ENCODE results near the gene SIK3.
A peak's percentile ranks its signal among the peaks of the same experiment; 100 is the strongest.

Gene SIK3

GRCh38 chr11:116862185-116862584 lies 236.0 kb downstream of the SIK3 start:
- Histone ChIP-seq H3K4me1 (ENCODE audit: control insufficient read depth, insufficient read depth, low read length) (no peaks in the 10 kb centered on the region), H3K36me3 (ENCODE audit: control insufficient read depth, insufficient read depth, low read length) (peaks cover 88% of the 10 kb centered on the region)

GRCh38 chr11:116861539-116861938 lies 236.7 kb downstream of the SIK3 start:
- H3K36me3 ChIP-seq (ENCODE audit: control insufficient read depth, insufficient read depth, low read length), result peaks cover 88% of the 10 kb centered on the region

More at GRCh38 chr11:116862185-116862584, 236.0 kb downstream of the SIK3 start:
- Histone ChIP-seq H3K4me3 (ENCODE audit: low read depth, low read length) (no peak overlapping the region), H3K9ac (ENCODE audit: low read length) (no peak overlapping the region), H3K27ac (ENCODE audit: low read depth, low read length) (no peak overlapping the region), H3K9me3 (ENCODE audit: control insufficient read depth, insufficient read depth, low read depth, low read length) (no peaks in the 10 kb centered on the region), H3K27me3 (ENCODE audit: control insufficient read depth, insufficient read depth, low read length) (no peaks in the 10 kb centered on the region)

GRCh38 chr11:116860303-116860702 lies 237.9 kb downstream of the SIK3 start:
- no peak overlapping the region for H3K27ac ChIP-seq (ENCODE audit: low read depth, low read length)
- H3K4me1 ChIP-seq (ENCODE audit: control insufficient read depth, insufficient read depth, low read length), result no peaks in the 10 kb centered on the region
- no peak overlapping the region for H3K9ac ChIP-seq (ENCODE audit: low read length)
- peaks cover 87% of the 10 kb centered on the region for H3K36me3 ChIP-seq (ENCODE audit: control insufficient read depth, insufficient read depth, low read length)
- H3K27me3 ChIP-seq (ENCODE audit: control insufficient read depth, insufficient read depth, low read length), result no peaks in the 10 kb centered on the region
- no peak overlapping the region for H3K4me3 ChIP-seq (ENCODE audit: low read depth, low read length)
- H3K9me3 ChIP-seq (ENCODE audit: control insufficient read depth, insufficient read depth, low read depth, low read length), result no peaks in the 10 kb centered on the region

More at GRCh38 chr11:116861539-116861938, 236.7 kb downstream of the SIK3 start:
- H3K9me3 ChIP-seq (ENCODE audit: control insufficient read depth, insufficient read depth, low read depth, low read length), result no peaks in the 10 kb centered on the region
- H3K4me3 ChIP-seq (ENCODE audit: low read depth, low read length), result no peak overlapping the region
- H3K4me1 ChIP-seq (ENCODE audit: control insufficient read depth, insufficient read depth, low read length), result no peaks in the 10 kb centered on the region
- no peak overlapping the region for H3K9ac ChIP-seq (ENCODE audit: low read length)
- no peaks in the 10 kb centered on the region for H3K27me3 ChIP-seq (ENCODE audit: control insufficient read depth, insufficient read depth, low read length)
- H3K27ac ChIP-seq (ENCODE audit: low read depth, low read length), result no peak overlapping the region

- H3K9ac ChIP-seq (ENCODE audit: low read length), result no peak overlapping the region
- H3K9me3 ChIP-seq (ENCODE audit: control insufficient read depth, insufficient read depth, low read depth, low read length), result no peaks in the 10 kb centered on the region
- no peaks in the 10 kb centered on the region for H3K27me3 ChIP-seq (ENCODE audit: control insufficient read depth, insufficient read depth, low read length)
- H3K36me3 ChIP-seq (ENCODE audit: control insufficient read depth, insufficient read depth, low read length), result peaks cover 86% of the 10 kb centered on the region
- H3K4me3 ChIP-seq (ENCODE audit: low read depth, low read length), result no peak overlapping the region
- H3K27ac ChIP-seq (ENCODE audit: low read depth, low read length), result no peak overlapping the region
- no peaks in the 10 kb centered on the region for H3K4me1 ChIP-seq (ENCODE audit: control insufficient read depth, insufficient read depth, low read length)
Observed at GRCh38 chr11:116859175-116859574, 239.1 kb downstream of the SIK3 start.

GRCh38 chr11:116857936-116858335 lies 240.3 kb downstream of the SIK3 start:
- Histone ChIP-seq H3K27ac (ENCODE audit: low read depth, low read length) (no peak overlapping the region), H3K9me3 (ENCODE audit: control insufficient read depth, insufficient read depth, low read depth, low read length) (no peaks in the 10 kb centered on the region)

GRCh38 chr11:116857316-116857715 lies 240.9 kb downstream of the SIK3 start:
- peaks cover 83% of the 10 kb centered on the region for H3K36me3 ChIP-seq (ENCODE audit: control insufficient read depth, insufficient read depth, low read length)
- no peaks in the 10 kb centered on the region for H3K4me1 ChIP-seq (ENCODE audit: control insufficient read depth, insufficient read depth, low read length)
- H3K9me3 ChIP-seq (ENCODE audit: control insufficient read depth, insufficient read depth, low read depth, low read length), result no peaks in the 10 kb centered on the region
- no peaks in the 10 kb centered on the region for H3K27me3 ChIP-seq (ENCODE audit: control insufficient read depth, insufficient read depth, low read length)
- no peak overlapping the region for H3K4me3 ChIP-seq (ENCODE audit: low read depth, low read length)
- no peak overlapping the region for H3K27ac ChIP-seq (ENCODE audit: low read depth, low read length)
- no peak overlapping the region for H3K9ac ChIP-seq (ENCODE audit: low read length)

More at GRCh38 chr11:116857936-116858335, 240.3 kb downstream of the SIK3 start:
- Histone ChIP-seq H3K4me1 (ENCODE audit: control insufficient read depth, insufficient read depth, low read length) (no peaks in the 10 kb centered on the region), H3K4me3 (ENCODE audit: low read depth, low read length) (no peak overlapping the region), H3K9ac (ENCODE audit: low read length) (peak overlapping the region; percentile 26), H3K27me3 (ENCODE audit: control insufficient read depth, insufficient read depth, low read length) (no peaks in the 10 kb centered on the region), H3K36me3 (ENCODE audit: control insufficient read depth, insufficient read depth, low read length) (peaks cover 83% of the 10 kb centered on the region)

GRCh38 chr11:116856423-116856822 lies 241.8 kb downstream of the SIK3 start:
- Histone ChIP-seq H3K9me3 (ENCODE audit: control insufficient read depth, insufficient read depth, low read depth, low read length) (no peaks in the 10 kb centered on the region), H3K36me3 (ENCODE audit: control insufficient read depth, insufficient read depth, low read length) (peaks cover 74% of the 10 kb centered on the region), H3K27ac (ENCODE audit: low read depth, low read length) (no peak overlapping the region)

GRCh38 chr11:116855413-116855812 lies 242.8 kb downstream of the SIK3 start:
- no peak overlapping the region for H3K4me3 ChIP-seq (ENCODE audit: low read depth, low read length)
- no peaks in the 10 kb centered on the region for H3K4me1 ChIP-seq (ENCODE audit: control insufficient read depth, insufficient read depth, low read length)
- H3K27me3 ChIP-seq (ENCODE audit: control insufficient read depth, insufficient read depth, low read length), result no peaks in the 10 kb centered on the region
- peaks cover 64% of the 10 kb centered on the region for H3K36me3 ChIP-seq (ENCODE audit: control insufficient read depth, insufficient read depth, low read length)
- no peaks in the 10 kb centered on the region for H3K9me3 ChIP-seq (ENCODE audit: control insufficient read depth, insufficient read depth, low read depth, low read length)
- no peak overlapping the region for H3K27ac ChIP-seq (ENCODE audit: low read depth, low read length)
- no peak overlapping the region for H3K9ac ChIP-seq (ENCODE audit: low read length)

More at GRCh38 chr11:116856423-116856822, 241.8 kb downstream of the SIK3 start:
- no peaks in the 10 kb centered on the region for H3K4me1 ChIP-seq (ENCODE audit: control insufficient read depth, insufficient read depth, low read length)
- no peak overlapping the region for H3K4me3 ChIP-seq (ENCODE audit: low read depth, low read length)
- no peak overlapping the region for H3K9ac ChIP-seq (ENCODE audit: low read length)
- H3K27me3 ChIP-seq (ENCODE audit: control insufficient read depth, insufficient read depth, low read length), result no peaks in the 10 kb centered on the region

GRCh38 chr11:116853461-116854073 lies 244.7 kb downstream of the SIK3 start:
- H3K4me3 ChIP-seq (ENCODE audit: low read depth, low read length), result no peak overlapping the region
- peaks cover 65% of the 10 kb centered on the region for H3K36me3 ChIP-seq (ENCODE audit: control insufficient read depth, insufficient read depth, low read length)
- no peaks in the 10 kb centered on the region for H3K4me1 ChIP-seq (ENCODE audit: control insufficient read depth, insufficient read depth, low read length)
- H3K27me3 ChIP-seq (ENCODE audit: control insufficient read depth, insufficient read depth, low read length), result no peaks in the 10 kb centered on the region
- H3K27ac ChIP-seq (ENCODE audit: low read depth, low read length), result no peak overlapping the region
- no peak overlapping the region for H3K9ac ChIP-seq (ENCODE audit: low read length)
- H3K9me3 ChIP-seq (ENCODE audit: control insufficient read depth, insufficient read depth, low read depth, low read length), result no peaks in the 10 kb centered on the region

GRCh38 chr11:116852261-116853031 lies 245.8 kb downstream of the SIK3 start:
- no peaks in the 10 kb centered on the region for H3K4me1 ChIP-seq (ENCODE audit: control insufficient read depth, insufficient read depth, low read length)
- H3K36me3 ChIP-seq (ENCODE audit: control insufficient read depth, insufficient read depth, low read length), result peaks cover 62% of the 10 kb centered on the region
- no peak overlapping the region for H3K27ac ChIP-seq (ENCODE audit: low read depth, low read length)
- H3K4me3 ChIP-seq (ENCODE audit: low read depth, low read length), result no peak overlapping the region
- H3K9me3 ChIP-seq (ENCODE audit: control insufficient read depth, insufficient read depth, low read depth, low read length), result no peaks in the 10 kb centered on the region
- no peak overlapping the region for H3K9ac ChIP-seq (ENCODE audit: low read length)
- no peaks in the 10 kb centered on the region for H3K27me3 ChIP-seq (ENCODE audit: control insufficient read depth, insufficient read depth, low read length)

- Histone ChIP-seq H3K27ac (ENCODE audit: low read depth, low read length) (no peak overlapping the region), H3K27me3 (ENCODE audit: control insufficient read depth, insufficient read depth, low read length) (no peaks in the 10 kb centered on the region), H3K9ac (ENCODE audit: low read length) (no peak overlapping the region), H3K4me1 (ENCODE audit: control insufficient read depth, insufficient read depth, low read length) (no peaks in the 10 kb centered on the region), H3K9me3 (ENCODE audit: control insufficient read depth, insufficient read depth, low read depth, low read length) (no peaks in the 10 kb centered on the region), H3K4me3 (ENCODE audit: low read depth, low read length) (no peak overlapping the region), H3K36me3 (ENCODE audit: control insufficient read depth, insufficient read depth, low read length) (peaks cover 62% of the 10 kb centered on the region)
Observed at GRCh38 chr11:116851626-116852025, 246.6 kb downstream of the SIK3 start.
